SK-N-MC (cell line): ENCODE data around the gene LSM10.
A peak's percentile ranks its signal among the peaks of the same experiment; 100 is the strongest.

ENCODE experiments used
- DNase-seq: peaks from one replicate; pipeline ENCODE4 v3.0.0-alpha.2; 2011; ENCODE audit warnings: low read depth, low spot score
- H3K27ac ChIP-seq: fragments of 200-600 bp; sonication (generic); 2 replicates; pipeline ENCODE4 v1.5.1; 2016; ENCODE audit warnings: mixed run types
- H3K36me3 ChIP-seq: fragments of 200-600 bp; sonication (generic); 2 replicates; pipeline ENCODE4 v1.6.1; 2017; ENCODE audit warnings: antibody characterized with exemption, low read length, mixed read lengths; ENCODE audit not compliant: insufficient read depth
- H3K4me3 ChIP-seq: fragments of 200-600 bp; sonication (generic); 2 replicates; pipeline ENCODE4 v1.5.1; 2016
- H3K9ac ChIP-seq: fragments of 200-600 bp; sonication (generic); 2 replicates; pipeline ENCODE4 v1.8.0; 2017; ENCODE audit warnings: mixed run types, mixed read lengths; ENCODE audit not compliant: insufficient read length
- H3K9me3 ChIP-seq: fragments of 200-600 bp; sonication (generic); 2 replicates; pipeline ENCODE4 v1.6.1; 2017; ENCODE audit warnings: low read depth, mild to moderate bottlenecking, antibody characterized with exemption, low read length, moderate library complexity, mixed read lengths
- EZH2 ChIP-seq: fragments of 200-600 bp; sonication (generic); IDR thresholded peaks from one replicate; pipeline ENCODE4 v1.6.1; 2017; ENCODE audit warnings: antibody characterized with exemption
- FOXP2 ChIP-seq: optimal IDR thresholded peaks from 2 replicates; pipeline ENCODE3; 2011; ENCODE audit warnings: mild to moderate bottlenecking, moderate library complexity; ENCODE audit not compliant: insufficient read depth; ENCODE audit errors: extremely low read length, control extremely low read depth
- POLR2AphosphoS5 ChIP-seq: IDR thresholded peaks from 2 replicates; pipeline ENCODE4 v1.6.1; 2012; ENCODE audit warnings: mild to moderate bottlenecking, low read depth, low read length, borderline replicate concordance

The LSM10 gene

GRCh38 chr1:36397378-36398230 is at the start of gene LSM10:
Gene LSM10, minus strand, starts transcription at chr1:36397908. Its CDS starts 3,779 bp downstream, at chr1:36394129.
- no peak for TF ChIP-seq FOXP2
- TF ChIP-seq POLR2AphosphoS5, result peak; percentile 91
- Histone ChIP-seq H3K36me3 (peaks cover 17% of the 10 kb centered on the region), H3K9ac (peak within 1 kb of the TSS; percentile 86), H3K9me3 (no peaks in the 10 kb centered on the region), H3K4me3 (peak within 1 kb of the TSS; percentile 95), H3K27ac (peak within 1 kb of the TSS; percentile 89)
- DNase-seq, result peak; percentile 72

- Histone ChIP-seq H3K36me3 (no peaks in the 10 kb centered on the region), H3K4me3 (no peak overlapping the region), H3K9ac (no peak overlapping the region), H3K27ac (no peak overlapping the region), H3K9me3 (no peaks in the 10 kb centered on the region)
- DNase-seq, result no peak
- TF ChIP-seq FOXP2 (no peak), POLR2AphosphoS5 (no peak), EZH2 (no peak)
These were observed 49.7 kb upstream of the LSM10 start for GRCh38 chr1:36447450-36447849.

- peak overlapping the region; percentile 26; the same call in 1 of the 2 replicates for H3K27ac ChIP-seq
- no peak for DNase-seq
- H3K4me3 ChIP-seq, result no peak overlapping the region
- no peak for TF ChIP-seq FOXP2
- TF ChIP-seq POLR2AphosphoS5, result no peak
- no peak for TF ChIP-seq EZH2
- H3K9me3 ChIP-seq, result no peaks in the 10 kb centered on the region
- no peak overlapping the region for H3K9ac ChIP-seq
- H3K36me3 ChIP-seq, result no peaks in the 10 kb centered on the region
These were observed 49.0 kb upstream of the LSM10 start for GRCh38 chr1:36446746-36447145.

GRCh38 chr1:36446271-36446670 is 48.6 kb upstream of the LSM10 start:
- no peak for TF ChIP-seq EZH2
- TF ChIP-seq POLR2AphosphoS5, result no peak
- no peak for TF ChIP-seq FOXP2
- no peak overlapping the region for H3K4me3 ChIP-seq
- DNase-seq, result no peak
- no peak overlapping the region for H3K9ac ChIP-seq
- no peaks in the 10 kb centered on the region for H3K36me3 ChIP-seq
- H3K27ac ChIP-seq, result no peak overlapping the region; the same call in 1 of the 2 replicates
- H3K9me3 ChIP-seq, result no peaks in the 10 kb centered on the region

GRCh38 chr1:36443297-36443696 is 45.6 kb upstream of the LSM10 start:
- no peak overlapping the region for H3K4me3 ChIP-seq
- H3K9me3 ChIP-seq, result no peaks in the 10 kb centered on the region
- H3K27ac ChIP-seq, result no peak overlapping the region
- TF ChIP-seq EZH2 (no peak), POLR2AphosphoS5 (no peak), FOXP2 (no peak)
- H3K36me3 ChIP-seq, result no peaks in the 10 kb centered on the region
- DNase-seq, result no peak
- no peak overlapping the region for H3K9ac ChIP-seq

- Histone ChIP-seq H3K27ac (no peak overlapping the region), H3K9ac (no peak overlapping the region), H3K4me3 (no peak overlapping the region), H3K9me3 (no peaks in the 10 kb centered on the region), H3K36me3 (no peaks in the 10 kb centered on the region)
- TF ChIP-seq FOXP2 (no peak), EZH2 (no peak), POLR2AphosphoS5 (no peak)
- no peak for DNase-seq
These were observed 44.6 kb upstream of the LSM10 start for GRCh38 chr1:36442337-36442736.

- no peak for DNase-seq
- Histone ChIP-seq H3K36me3 (no peaks in the 10 kb centered on the region), H3K27ac (peak overlapping the region; percentile 14; the same call in 1 of the 2 replicates), H3K4me3 (no peak overlapping the region), H3K9ac (no peak overlapping the region), H3K9me3 (no peaks in the 10 kb centered on the region)
- TF ChIP-seq POLR2AphosphoS5, result no peak
- no peak for TF ChIP-seq FOXP2
- TF ChIP-seq EZH2, result no peak
These were observed 42.9 kb upstream of the LSM10 start for GRCh38 chr1:36440646-36441045.

GRCh38 chr1:36440044-36440443 is 42.3 kb upstream of the LSM10 start:
- Histone ChIP-seq H3K27ac (peak overlapping the region; percentile 14; the same call in 1 of the 2 replicates), H3K9me3 (no peaks in the 10 kb centered on the region), H3K9ac (no peak overlapping the region), H3K4me3 (no peak overlapping the region), H3K36me3 (no peaks in the 10 kb centered on the region)
- no peak for TF ChIP-seq EZH2
- no peak for TF ChIP-seq FOXP2
- DNase-seq, result no peak

- H3K36me3 ChIP-seq, result no peaks in the 10 kb centered on the region
These were observed 41.0 kb upstream of the LSM10 start for GRCh38 chr1:36438715-36439114.

More at GRCh38 chr1:36438715-36439114, 41.0 kb upstream of the LSM10 start:
- Histone ChIP-seq H3K27ac (no peak overlapping the region), H3K9ac (no peak overlapping the region), H3K4me3 (no peak overlapping the region), H3K9me3 (no peaks in the 10 kb centered on the region)
- DNase-seq, result no peak
- no peak for TF ChIP-seq EZH2
- no peak for TF ChIP-seq POLR2AphosphoS5
- no peak for TF ChIP-seq FOXP2
